Caco-2 (cell line): ENCODE measurements around the gene PRRC1. TPM values are rescaled to one million over a fixed set of nuclear protein-coding genes. Genes with fewer than 3 reads are reported as not detected.

Experiments
- BruUV-seq: library from RNA; stranded (reverse); fragments of 400-500 nt; replicated peaks from 2 replicates; lab custom pipeline; 2021; lab: Mats Ljungman, UMichigan
- CTCF ChIA-PET: fragments of 300-600 bp; sonication (Branson Sonifier 250); formaldehyde crosslinking; loops from one replicate; lab custom pipeline; 2022; ENCODE audit warnings: antibody characterized with exemption; lab: Charles Lee
- POLR2A ChIA-PET: fragments of 300-600 bp; sonication (Branson Sonifier 250); formaldehyde crosslinking; loops from one replicate; lab custom pipeline; 2022; ENCODE audit warnings: antibody characterized with exemption; lab: Charles Lee
- DNase-seq, 2 experiments: peaks; one replicate each; pipeline versions ENCODE4 v3.0.0 to v3.0.0-alpha.2; 2020 to 2022
- H3K27me3 ChIP-seq: replicated peaks from 2 replicates; pipeline ENCODE4 v1.6.0; 2011; ENCODE audit warnings: low read length; ENCODE audit not compliant: control insufficient read depth, insufficient read depth
- H3K36me3 ChIP-seq: 2 replicates; pipeline ENCODE4 v1.5.1; 2011; ENCODE audit warnings: low read length; ENCODE audit not compliant: control insufficient read depth, insufficient read depth
- H3K4me1 ChIP-seq: fragments of 250-450 bp; sonication (Bioruptor Pico); 2 replicates; pipeline ENCODE4 v1.5.1; 2020; ENCODE audit warnings: mild to moderate bottlenecking
- H3K4me3 ChIP-seq: 2 replicates; pipeline ENCODE4 v1.5.1; 2011; ENCODE audit warnings: low read depth, mild to moderate bottlenecking, control low read depth, low read length
- H3K9me3 ChIP-seq: fragments of 250-450 bp; sonication (Bioruptor Pico); 2 replicates; pipeline ENCODE4 v1.5.1; 2020; ENCODE audit warnings: mild to moderate bottlenecking, moderate library complexity
- H3K27ac Mint-ChIP-seq: one replicate; pipeline ENCODE4 v1.8.0; 2022; ENCODE audit warnings: mixed read lengths; ENCODE audit not compliant: unreplicated experiment
- H3K27me3 Mint-ChIP-seq: one replicate; pipeline ENCODE4 v1.8.0; 2022; ENCODE audit warnings: mixed read lengths; ENCODE audit not compliant: insufficient read depth, unreplicated experiment
- H3K36me3 Mint-ChIP-seq: one replicate; pipeline ENCODE4 v1.8.0; 2022; ENCODE audit warnings: mild to moderate bottlenecking, mixed read lengths; ENCODE audit not compliant: insufficient read depth, unreplicated experiment
- H3K4me1 Mint-ChIP-seq: one replicate; pipeline ENCODE4 v1.8.0; 2022; ENCODE audit warnings: low read depth, mixed read lengths; ENCODE audit not compliant: unreplicated experiment
- H3K4me3 Mint-ChIP-seq: one replicate; pipeline ENCODE4 v1.8.0; 2022; ENCODE audit warnings: mild to moderate bottlenecking, moderate library complexity, mixed read lengths; ENCODE audit not compliant: unreplicated experiment
- H3K9me3 Mint-ChIP-seq: one replicate; pipeline ENCODE4 v1.8.0; 2022; ENCODE audit warnings: mixed read lengths; ENCODE audit not compliant: unreplicated experiment
- intact Hi-C: fragments of 100-400 bp; cut with micrococcal nuclease; formaldehyde crosslinking; loops from one replicate; pipeline ENCODE4 v1.10.0; 2022; ENCODE audit not compliant: unreplicated experiment
- total RNA-seq: library from RNA; stranded (reverse); gene quantifications from 2 replicates; pipeline ENCODE4 v1.2.3, GENCODE V29; 2022
- TF ChIP-seq, protein P1 (sequence below), 2 experiments: fragments of 200-600 bp in 1 of 2; IDR thresholded peaks; 1 replicate in 1 of 2; 2 replicates in 1 of 2; pipeline versions ENCODE4 v1.5.1 to v1.8.0; 2011 to 2022; ENCODE audit warnings: antibody characterized with exemption in 1 of 2, control low read depth in 1 of 2, inconsistent platforms in 1 of 2, low read depth in 1 of 2, low read length in 1 of 2, mild to moderate bottlenecking in 1 of 2, moderate library complexity in 1 of 2; ENCODE audit not compliant: insufficient read depth in 1 of 2, severe bottlenecking in 1 of 2, unreplicated experiment in 1 of 2

Gene PRRC1
- total RNA-seq, 1 experiment from 2014 or later: 81.7 TPM

DNA sequence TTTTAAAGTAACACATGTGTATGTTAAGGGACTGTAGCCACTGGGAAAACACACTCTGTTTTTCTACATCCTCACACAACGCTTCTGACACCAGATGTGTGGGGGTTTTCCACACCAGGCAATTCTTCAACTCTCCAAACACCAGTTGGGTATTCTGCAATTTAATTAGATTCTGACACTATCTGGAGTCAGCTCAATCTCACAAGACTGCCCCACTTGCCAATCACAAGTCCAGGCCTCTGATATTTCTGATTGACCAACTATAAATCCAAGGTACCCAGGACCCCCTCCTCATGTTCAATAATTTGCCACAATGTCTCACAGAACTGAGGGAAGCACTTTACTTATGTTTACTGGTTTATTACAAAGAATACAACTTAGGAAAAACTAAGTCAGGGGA is 70.9 kb downstream of the PRRC1 start:
- intact Hi-C loops: no loop called here
- Histone ChIP-seq H3K27me3 (no peaks in the 10 kb centered on the region), H3K4me1 (peaks cover 15% of the 10 kb centered on the region), H3K36me3 (no peaks in the 10 kb centered on the region), H3K9me3 (no peaks in the 10 kb centered on the region), H3K4me3 (no peak overlapping the region)
- CTCF ChIA-PET: no interaction called here
- BruUV-seq: no TSS peak
- TF ChIP-seq, protein P1, sequence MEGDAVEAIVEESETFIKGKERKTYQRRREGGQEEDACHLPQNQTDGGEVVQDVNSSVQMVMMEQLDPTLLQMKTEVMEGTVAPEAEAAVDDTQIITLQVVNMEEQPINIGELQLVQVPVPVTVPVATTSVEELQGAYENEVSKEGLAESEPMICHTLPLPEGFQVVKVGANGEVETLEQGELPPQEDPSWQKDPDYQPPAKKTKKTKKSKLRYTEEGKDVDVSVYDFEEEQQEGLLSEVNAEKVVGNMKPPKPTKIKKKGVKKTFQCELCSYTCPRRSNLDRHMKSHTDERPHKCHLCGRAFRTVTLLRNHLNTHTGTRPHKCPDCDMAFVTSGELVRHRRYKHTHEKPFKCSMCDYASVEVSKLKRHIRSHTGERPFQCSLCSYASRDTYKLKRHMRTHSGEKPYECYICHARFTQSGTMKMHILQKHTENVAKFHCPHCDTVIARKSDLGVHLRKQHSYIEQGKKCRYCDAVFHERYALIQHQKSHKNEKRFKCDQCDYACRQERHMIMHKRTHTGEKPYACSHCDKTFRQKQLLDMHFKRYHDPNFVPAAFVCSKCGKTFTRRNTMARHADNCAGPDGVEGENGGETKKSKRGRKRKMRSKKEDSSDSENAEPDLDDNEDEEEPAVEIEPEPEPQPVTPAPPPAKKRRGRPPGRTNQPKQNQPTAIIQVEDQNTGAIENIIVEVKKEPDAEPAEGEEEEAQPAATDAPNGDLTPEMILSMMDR (IDR thresholded peaks at IDR 0.05; ENCODE audit: insufficient read depth in 1 of 2, low read depth in 1 of 2, low read length in 1 of 2, severe bottlenecking in 1 of 2, unreplicated experiment in 1 of 2): no peak
- no peaks in the 10 kb centered on the region for H3K9me3 Mint-ChIP-seq
- POLR2A ChIA-PET: no interaction called here
- no peaks in the 10 kb centered on the region for H3K27me3 Mint-ChIP-seq
- no peak overlapping the region for H3K4me3 Mint-ChIP-seq
- no peaks in the 10 kb centered on the region for H3K36me3 Mint-ChIP-seq
- peaks cover 9% of the 10 kb centered on the region for H3K4me1 Mint-ChIP-seq
- H3K27ac Mint-ChIP-seq: no peak overlapping the region
- DNase-seq: no peak

DNA sequence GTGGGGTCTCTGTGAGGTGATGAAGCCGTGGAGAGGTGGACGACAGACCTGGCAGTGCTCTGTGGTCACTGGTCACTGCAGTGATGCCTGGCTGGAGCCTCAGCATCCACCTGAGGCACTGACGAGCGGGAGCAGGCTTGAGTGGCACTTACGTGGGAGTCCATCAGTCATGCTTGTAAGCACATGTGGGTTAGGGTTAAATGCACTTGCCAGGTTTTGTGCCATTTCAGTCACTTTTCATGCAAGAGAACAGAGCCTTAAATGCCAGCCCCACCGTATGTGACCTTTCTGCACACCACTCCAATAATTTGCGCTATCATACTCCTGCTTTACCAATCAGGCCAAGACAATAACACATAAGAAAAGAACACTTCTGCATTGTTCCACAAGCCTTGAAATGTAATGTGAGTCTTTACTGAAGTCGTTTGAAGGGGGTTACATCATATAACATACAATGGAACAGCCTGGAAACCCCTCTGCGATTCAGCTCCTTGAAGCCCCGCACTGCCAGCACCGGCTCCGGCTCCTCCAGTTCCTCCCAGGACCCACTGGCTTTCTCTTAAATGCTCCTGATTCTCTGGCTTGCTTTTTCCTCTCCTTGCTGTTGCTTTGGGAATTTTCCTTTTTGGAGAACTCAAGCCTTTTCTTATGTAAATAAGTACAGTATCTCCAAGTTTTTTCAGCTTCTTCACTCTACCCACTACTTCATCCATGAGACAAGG is 72.0 kb downstream of the PRRC1 start:
- Histone ChIP-seq H3K4me1 (peaks cover 15% of the 10 kb centered on the region), H3K36me3 (no peaks in the 10 kb centered on the region), H3K27me3 (no peaks in the 10 kb centered on the region), H3K9me3 (no peaks in the 10 kb centered on the region), H3K4me3 (no peak overlapping the region)
- no peaks in the 10 kb centered on the region for H3K27me3 Mint-ChIP-seq
- no TSS peak for BruUV-seq
- H3K4me1 Mint-ChIP-seq: peaks cover 9% of the 10 kb centered on the region
- no peaks in the 10 kb centered on the region for H3K9me3 Mint-ChIP-seq
- no peak for DNase-seq
- intact Hi-C loops: no loop called here
- no peak overlapping the region for H3K4me3 Mint-ChIP-seq
- POLR2A ChIA-PET: no interaction called here
- TF ChIP-seq, protein P1 (IDR thresholded peaks at IDR 0.05; ENCODE audit: insufficient read depth in 1 of 2, low read depth in 1 of 2, low read length in 1 of 2, severe bottlenecking in 1 of 2, unreplicated experiment in 1 of 2): no peak
- CTCF ChIA-PET: no interaction called here
- H3K27ac Mint-ChIP-seq: no peak overlapping the region
- H3K36me3 Mint-ChIP-seq: no peaks in the 10 kb centered on the region

DNA sequence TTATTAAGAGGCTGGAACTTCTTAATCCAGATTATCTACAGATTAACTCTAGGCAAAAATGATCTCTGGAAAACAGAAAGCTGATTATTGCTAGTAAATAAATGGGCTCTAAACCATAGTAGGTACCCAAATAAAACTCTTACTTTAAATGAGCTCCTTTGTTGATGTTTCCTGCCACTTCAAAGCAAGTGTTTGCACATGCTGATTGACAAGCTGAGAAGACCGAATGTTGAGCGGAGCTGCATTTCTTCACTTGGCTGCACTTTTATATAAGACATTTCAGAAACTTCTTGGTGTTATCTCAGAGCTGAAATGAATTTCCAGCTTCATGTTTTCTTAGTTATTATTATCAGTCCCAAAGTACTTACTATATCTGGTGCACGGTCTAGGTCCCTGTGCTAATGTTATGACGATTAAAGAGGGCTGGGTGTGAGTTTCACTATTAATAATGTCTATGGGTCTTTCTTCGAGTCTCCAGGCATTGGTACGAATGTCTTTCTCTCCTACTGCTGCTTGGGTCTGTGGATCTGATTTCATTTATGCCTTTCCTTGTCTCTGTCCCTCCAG is 72.8 kb downstream of the PRRC1 start:
- no peaks in the 10 kb centered on the region for H3K36me3 Mint-ChIP-seq
- intact Hi-C loops: no loop called here
- POLR2A ChIA-PET: no interaction called here
- no peak overlapping the region for H3K27ac Mint-ChIP-seq
- Histone ChIP-seq H3K9me3 (no peaks in the 10 kb centered on the region), H3K27me3 (no peaks in the 10 kb centered on the region), H3K36me3 (no peaks in the 10 kb centered on the region), H3K4me1 (peaks cover 15% of the 10 kb centered on the region), H3K4me3 (no peak overlapping the region)
- BruUV-seq: no TSS peak
- H3K4me1 Mint-ChIP-seq: peaks cover 9% of the 10 kb centered on the region
- no peaks in the 10 kb centered on the region for H3K27me3 Mint-ChIP-seq
- H3K4me3 Mint-ChIP-seq: no peak overlapping the region
- CTCF ChIA-PET: no interaction called here
- TF ChIP-seq, protein P1 (IDR thresholded peaks at IDR 0.05; ENCODE audit: insufficient read depth in 1 of 2, low read depth in 1 of 2, low read length in 1 of 2, severe bottlenecking in 1 of 2, unreplicated experiment in 1 of 2): no peak
- DNase-seq: no peak
- no peaks in the 10 kb centered on the region for H3K9me3 Mint-ChIP-seq
